GM19240 (cell line): ENCODE results near the gene CTNNBL1.
"Not testable (repeated sequence)": the region's sequence is repeated elsewhere in the genome, so short reads cannot be mapped to it uniquely, and the experiment has no call there.

Source experiments
- DNase-seq: peaks from one replicate; pipeline ENCODE4 v3.0.0; 2011; ENCODE audit warnings: low spot score; ENCODE audit not compliant: insufficient read length

CTNNBL1 gene, protein sequence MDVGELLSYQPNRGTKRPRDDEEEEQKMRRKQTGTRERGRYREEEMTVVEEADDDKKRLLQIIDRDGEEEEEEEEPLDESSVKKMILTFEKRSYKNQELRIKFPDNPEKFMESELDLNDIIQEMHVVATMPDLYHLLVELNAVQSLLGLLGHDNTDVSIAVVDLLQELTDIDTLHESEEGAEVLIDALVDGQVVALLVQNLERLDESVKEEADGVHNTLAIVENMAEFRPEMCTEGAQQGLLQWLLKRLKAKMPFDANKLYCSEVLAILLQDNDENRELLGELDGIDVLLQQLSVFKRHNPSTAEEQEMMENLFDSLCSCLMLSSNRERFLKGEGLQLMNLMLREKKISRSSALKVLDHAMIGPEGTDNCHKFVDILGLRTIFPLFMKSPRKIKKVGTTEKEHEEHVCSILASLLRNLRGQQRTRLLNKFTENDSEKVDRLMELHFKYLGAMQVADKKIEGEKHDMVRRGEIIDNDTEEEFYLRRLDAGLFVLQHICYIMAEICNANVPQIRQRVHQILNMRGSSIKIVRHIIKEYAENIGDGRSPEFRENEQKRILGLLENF

DNA sequence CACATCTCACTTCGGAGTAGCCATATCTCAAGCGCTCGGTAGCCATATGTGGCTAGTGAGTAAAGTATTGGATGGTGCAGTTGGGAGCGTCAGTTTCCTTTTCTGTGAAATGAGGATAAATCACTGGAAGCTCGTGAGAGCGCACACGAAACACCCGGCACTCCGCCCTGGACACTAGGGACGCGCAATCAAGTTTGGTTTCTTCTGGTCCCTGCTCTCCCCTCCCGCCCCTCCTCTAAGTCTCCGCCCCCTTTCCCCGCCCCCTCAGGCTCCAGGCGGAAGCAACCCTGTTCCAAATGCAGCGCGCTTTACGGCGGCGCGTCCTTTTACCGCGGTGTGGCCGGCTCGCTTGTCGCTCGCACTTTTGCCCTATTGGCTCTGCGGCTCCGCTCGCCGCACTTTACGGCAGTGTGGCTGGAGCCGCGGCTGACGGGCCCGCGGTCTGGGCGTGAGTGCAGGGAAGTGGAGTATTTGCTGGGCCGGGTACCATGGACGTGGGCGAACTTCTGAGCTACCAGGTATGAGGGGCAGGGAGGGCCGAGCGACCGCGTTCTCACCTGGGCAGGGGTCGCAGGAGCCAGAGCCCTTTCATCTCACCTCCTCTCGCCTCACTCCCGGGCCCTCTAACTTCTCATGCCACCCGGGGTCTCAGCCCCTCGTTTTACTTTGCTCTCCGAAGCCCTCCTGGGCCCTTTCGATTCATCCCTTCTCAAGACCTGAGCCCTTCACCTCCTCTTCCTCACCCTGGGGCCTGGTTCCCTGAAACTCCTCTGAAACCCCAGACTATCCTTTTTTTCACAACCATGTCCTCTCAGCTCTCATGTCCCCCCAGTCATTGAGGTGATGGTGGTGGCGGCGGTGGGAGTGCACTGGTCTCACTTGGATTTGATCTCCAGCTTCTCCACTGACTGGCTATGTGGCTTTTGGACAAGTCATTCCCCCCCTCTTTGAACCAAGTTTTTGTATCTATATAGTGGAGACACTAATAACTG is at the start of gene CTNNBL1:
Gene CTNNBL1, plus strand, starts transcription at position 396 of the 992 bp plus-strand sequence. Its CDS starts 93 bp downstream, at position 489.
- DNase-seq: peak; percentile 76

DNA sequence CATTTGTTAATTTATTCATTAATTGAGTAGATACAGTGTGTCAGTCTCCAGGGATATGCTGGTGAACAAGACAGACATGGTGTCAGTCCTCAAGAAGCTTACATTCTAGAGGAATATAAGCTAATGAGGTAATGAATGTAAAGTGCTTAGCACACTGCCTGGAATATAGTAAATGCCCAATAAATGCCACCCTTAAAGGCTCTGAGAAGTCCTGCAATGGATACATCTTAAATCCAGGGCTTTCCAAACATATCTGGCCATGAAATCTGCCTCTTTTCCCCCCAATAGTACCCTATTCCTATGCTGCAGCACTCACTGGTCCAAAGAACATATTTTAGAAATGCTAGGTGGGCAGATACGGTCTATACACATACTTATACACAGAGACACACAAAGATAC is 49.2 kb upstream of the CTNNBL1 start:
- DNase-seq: no peak

DNA sequence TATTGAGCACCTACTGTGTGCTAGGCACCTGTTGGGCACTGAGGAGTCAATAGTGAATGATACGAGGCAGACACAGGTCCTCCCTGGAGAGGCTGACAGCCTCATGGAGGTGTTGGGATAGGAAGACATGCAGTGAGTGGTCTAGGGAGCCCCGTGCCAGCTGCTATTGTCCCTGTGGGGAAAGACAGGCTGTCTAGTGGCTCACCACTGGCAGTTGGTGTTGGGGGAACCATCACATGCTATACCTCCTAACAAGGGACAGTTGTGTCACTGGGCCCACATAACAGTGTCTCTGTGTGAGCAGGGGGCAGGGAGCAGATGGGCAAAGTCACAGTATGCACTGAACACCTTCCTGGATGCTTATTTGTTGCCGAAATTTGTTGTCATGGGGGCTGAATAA is 45.9 kb upstream of the CTNNBL1 start:
- no peak for DNase-seq

DNA sequence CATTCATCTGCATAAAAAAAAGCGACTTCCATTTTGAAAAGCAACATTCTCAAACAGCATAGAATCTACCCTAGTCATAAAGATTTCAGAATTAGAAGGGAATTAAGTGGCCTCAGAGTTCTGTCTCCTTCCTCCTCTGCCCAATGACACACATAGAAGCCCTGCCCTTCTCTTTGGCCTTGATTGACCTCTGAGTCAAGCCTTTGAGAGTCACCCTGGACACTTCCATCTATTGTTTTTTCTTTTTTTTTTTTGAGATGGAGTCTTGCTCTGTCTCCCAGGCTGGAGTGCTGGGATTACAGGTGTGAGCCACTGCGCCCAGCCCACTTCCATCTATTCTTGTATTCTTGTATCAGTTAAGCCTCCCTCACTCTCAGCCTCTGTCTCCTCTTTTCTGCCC is 44.8 kb upstream of the CTNNBL1 start:
- DNase-seq: no peak

DNA sequence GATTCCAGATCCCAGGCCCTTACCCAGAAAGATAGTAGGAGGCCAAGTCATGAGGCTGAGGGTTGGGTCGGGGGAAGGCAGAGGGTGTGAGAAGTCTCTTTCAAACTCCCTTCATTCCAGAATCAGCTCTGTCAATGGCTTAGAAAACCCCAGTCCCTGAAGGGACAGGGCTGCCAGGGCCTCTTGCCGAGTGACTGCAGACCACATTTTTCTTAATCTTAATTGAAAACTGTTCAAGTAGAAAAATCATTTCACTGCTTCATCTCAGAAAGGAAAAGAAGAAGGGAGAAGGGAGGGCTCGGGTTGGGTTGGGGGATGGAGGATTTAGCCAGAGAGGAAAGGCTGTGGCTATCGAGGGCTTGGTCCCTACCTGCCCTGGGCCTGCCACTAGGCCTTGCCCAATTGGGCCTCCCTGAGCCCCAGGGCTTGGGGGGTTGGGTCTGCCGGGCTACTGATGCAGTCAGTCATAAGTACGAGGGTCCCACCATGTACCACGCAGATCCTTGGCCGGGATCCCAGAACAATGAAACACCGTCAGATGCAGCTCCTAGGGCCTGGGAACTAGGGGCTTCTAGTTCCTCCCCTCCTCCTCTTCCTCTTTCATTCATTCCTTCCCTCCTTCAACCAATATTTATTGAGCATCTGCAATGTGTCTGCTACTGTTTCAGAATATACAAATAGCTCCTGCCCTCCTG is 44.0 kb upstream of the CTNNBL1 start:
- no peak for DNase-seq

DNA sequence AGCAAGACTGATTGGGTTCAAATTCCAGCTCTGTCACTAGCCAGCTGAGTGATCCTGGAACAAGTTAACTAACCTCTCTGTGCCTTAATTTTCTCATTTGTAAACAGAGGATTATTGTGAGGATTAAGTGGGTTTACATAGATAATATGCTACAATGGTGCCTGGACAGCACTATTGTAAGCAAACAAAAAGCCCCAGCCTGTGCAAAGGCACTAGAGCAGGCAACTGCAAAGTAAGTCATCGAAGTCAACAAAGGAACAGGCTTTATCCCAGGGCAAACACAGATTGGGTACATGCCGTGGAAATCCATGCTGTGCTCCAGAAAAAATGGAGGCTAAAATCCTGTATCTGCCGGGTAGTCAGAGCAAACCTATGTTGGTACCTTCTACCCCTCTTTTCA is 43.2 kb upstream of the CTNNBL1 start:
- DNase-seq: no peak

DNA sequence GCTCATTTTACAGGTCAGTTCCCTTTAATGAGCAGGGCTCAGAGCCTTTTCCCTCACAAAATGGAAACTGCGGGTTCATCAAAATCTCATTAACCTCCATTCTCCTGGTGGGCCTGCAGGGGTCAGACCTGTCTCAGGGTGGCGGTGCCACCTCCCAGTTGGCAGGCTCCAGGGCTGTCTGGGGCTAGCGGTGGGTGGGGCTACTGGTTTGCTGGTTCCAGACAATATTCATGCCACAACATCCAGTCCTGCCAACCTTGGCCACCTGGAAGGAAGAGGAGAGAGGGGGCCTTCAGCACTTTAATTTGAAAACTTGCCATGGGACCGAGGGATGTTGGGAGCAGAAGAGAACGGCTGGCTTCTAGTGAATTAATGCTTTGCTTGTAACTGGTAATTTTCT is 41.9 kb upstream of the CTNNBL1 start:
- peak; percentile 12 for DNase-seq

DNA sequence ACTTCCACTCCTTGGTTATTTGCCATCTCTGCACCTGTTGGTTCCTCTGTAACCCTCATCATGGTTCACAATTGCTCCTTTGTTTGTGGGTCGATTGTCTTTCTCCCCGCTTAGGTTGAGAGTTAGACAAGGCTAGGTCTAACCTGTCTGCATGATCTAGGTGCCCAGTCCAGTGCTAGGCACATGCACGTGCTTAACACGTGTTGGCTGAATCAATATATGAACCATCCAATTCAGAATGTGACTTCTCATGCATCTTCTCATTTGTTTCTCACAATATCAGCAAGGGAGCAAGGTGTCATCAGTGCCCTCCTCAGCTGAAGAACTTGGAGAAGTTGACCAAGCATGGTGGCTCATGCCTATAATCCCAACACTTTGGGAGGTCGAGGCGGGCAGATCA is 36.9 kb upstream of the CTNNBL1 start:
- no peak for DNase-seq

DNA sequence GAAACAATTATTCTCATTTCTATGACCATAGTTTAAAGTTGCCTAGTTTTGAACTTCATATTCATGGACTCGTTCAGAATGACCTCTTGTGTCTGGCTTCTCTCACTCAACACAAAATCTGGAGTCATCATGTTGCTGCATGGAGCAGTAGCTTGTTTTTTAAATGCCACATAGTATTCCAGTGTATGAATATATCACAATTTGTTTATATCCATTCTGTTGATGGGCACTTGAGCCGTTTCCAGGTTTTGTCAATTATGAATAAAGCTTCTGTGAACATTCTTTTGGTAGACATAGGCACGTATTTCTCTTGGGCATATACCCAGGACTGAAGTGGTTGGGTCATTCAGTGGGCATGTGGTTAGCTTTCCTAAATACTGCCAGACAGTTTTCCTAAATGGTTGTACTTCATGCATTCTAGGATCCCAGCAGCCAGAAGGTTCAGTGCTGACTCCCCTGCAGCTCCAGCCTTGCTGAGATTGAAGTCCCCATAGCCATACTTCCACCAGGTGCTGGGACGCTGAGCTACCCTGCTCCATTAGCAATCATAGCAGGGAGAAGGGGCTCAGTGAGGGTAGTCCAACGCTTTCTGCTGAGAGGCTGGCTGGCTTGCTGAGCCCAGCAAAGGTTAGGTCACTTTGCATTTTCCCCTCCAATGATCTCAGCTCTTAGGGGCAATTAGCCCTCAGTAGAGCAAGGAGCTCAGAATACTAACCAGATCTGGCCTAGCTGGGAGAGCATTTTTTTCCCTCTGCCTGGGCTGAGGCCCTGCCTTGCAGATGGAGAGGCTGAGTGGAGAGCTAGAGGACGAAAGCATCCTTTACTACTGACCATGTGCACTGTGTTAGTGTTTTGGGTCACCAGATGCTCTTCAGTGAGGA is 35.7 kb upstream of the CTNNBL1 start:
- no peak for DNase-seq

DNA sequence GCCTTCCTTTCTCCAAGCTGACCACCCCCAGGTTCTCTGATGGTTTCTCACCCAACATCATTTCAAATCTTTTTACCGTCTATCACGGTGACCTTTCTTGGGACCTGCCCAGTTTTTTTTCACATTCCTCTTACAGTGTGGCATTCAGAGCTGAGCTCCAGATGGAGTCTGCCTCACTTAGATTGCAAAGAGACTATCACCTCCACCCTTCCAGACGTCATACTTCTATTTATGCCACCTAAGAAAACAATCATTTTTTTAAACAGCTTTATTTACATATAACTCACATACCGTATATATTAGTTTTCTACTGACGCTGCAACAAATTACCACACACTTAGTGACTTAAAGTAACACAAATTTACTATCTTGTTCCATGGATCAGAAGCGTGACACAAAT is 32.3 kb upstream of the CTNNBL1 start:
- no peak for DNase-seq

DNA sequence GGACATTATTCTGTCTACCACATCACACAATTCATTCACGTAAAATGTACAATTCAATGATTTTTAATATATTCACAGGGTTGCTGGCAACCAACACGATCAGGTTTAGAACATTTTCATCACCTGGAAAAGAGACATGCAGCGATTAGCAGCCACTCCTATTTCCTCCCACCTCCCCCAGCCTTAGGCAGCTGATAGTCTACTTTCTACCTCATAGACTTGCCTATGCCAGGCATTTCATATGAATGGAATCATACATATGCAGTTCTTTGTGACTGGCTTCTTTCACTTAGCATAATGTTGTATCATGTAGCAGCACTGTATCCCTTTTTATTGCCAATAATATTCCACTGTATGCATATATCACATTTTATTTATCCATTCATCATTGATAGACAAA is 31.5 kb upstream of the CTNNBL1 start:
- DNase-seq: no peak

DNA sequence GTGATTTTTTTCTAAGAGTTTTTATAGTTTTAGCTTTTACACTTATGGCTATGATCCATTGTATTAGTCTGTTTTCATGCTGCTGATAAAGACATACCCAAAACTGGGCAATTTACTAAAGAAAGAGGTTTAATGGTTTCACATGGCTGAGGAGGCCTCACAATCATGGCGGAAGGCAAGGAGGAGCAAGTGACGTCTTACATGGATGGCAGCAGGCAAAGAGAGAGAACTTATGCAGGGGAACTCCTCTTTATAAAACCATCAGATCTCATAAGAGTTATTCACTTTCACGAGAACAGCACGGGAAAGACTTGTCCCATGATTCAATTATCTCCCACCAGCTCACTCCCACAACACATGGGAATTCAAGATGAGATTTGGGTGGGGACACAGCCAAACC is 29.2 kb upstream of the CTNNBL1 start:
- not testable (repeated sequence) for DNase-seq

DNA sequence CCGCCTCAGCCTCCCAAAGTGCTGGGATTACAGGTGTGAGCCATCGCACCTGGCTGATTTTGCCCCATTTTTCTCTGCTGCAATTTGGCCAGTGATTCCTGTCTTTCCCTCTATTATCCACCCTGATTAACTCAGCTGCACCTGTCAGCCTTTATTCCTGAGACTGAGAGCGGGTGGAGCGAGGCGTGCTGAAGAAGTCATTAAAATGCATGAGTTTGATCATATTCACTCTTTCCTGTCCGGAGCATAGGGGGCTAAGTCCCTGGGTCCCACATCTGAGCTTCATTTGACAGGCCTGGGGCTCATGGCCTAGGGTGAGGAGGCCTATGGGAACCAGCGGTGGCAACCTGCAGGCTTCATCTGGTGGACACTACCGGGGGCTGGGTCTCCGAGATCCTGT is 25.7 kb upstream of the CTNNBL1 start:
- DNase-seq: no peak

DNA sequence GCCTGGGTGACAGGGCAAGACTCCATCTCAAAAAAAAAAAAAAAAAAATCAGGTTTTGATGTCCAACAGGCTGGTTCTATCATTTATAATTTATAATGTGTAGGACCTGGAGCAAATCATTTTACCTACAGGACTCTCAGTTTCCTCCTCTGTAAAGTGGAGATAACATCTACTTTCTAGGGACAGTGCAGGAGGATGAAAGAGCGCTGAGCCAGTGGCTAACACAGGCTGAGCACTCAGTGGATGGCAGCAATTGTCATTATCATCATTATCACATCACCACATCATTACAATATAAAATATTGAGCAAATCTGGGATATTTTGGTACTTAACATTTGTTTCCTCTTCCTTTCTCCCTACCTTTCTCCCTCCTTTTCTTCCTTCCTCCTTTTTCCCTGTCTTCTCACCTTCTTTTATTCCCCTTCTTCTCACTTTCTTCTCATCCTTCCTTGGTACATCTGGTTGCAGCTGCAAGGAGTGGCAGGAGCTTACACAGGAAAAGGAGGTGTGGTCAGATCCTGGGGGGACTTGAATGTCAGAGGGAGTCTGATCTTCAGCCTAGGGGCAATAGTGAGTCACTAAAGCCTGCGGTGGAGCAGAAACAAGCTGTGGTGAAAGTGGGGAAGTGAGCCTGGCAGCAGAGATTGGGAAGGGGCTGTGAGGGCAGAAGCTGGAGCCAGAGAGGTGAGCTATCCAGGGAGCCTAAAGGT is 24.6 kb upstream of the CTNNBL1 start:
- no peak for DNase-seq

DNA sequence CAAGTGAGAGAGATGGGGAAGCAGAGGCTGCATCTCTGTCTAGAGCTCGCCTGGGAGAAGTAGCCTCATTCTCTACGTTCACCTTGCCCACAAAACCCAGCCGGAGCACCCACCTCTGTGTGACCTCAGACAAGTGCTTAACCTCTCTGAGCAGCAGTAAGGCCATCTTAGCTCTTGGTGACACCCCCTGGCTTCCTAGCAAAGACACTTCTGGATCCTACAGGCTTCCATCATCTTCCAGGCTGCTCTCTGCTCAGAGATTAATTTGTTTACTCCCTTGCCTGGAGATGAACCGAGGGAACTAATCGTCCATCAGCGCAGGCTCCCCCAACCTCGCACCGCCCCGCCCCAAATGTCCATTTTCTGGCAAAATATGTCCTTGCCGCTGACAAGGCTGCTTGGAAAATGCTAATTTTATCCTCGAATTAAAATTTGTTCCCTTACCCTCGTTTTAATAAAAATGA is 24.0 kb upstream of the CTNNBL1 start:
- DNase-seq: no peak

DNA sequence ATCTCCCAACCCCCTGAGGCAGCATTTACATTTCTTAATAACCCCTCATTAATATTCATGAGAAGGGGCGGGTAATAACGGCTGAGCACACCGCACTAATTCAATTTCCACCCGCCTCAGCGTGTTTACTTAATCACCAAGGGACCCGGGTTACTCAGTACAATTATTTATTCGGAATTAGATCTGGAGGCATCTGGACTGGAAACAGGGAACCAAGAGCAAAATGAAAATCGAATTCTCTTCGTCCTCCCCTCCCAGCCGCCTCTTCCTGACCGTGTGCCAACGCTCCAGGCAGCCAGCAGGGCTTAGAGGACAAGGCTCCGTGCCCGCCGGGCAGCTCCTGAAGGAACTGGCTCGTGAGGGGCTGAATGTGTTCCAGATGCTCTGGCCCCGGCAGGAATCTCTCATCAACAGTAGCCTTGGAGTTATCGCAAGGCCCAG is 23.5 kb upstream of the CTNNBL1 start:
- no peak for DNase-seq

DNA sequence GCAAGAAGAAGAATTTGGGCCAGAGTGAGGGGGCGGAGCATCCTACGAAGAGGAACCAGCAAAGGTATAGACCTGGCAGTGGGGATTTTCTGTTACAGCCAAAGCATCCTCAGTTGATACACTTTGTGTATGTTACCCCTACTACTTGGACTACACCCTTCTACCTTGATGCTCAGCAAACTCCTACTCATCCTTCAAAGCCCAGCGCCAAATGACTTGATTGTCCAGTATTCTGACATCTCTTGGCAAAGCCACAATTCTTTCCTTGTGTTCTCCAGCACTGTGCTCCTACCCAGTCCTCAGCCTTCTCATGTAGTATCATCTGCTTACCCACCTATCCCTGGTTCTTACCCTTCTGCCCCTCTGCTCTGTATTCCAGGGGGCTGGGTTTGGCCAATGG is 21.7 kb upstream of the CTNNBL1 start:
- no peak for DNase-seq

DNA sequence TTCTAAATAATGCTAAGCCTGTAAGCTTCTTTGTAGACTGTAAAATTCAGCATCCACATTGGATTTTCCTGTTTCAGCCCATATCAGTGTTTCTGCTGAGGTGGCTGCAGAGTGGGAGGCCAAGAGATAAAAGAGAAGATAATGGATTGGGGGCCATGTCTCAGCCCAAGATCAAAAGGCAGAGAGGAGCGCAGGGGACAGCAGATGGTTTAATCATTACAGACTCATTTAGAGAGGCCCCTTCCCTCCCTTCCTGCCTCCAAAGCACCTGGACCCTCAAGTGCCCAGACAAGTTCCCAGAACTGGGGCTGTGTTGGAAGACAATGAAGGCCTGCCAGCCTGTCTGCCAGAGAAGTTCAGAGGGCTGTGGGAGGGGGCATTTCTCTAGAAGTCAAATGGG is 20.4 kb upstream of the CTNNBL1 start:
- no peak for DNase-seq

DNA sequence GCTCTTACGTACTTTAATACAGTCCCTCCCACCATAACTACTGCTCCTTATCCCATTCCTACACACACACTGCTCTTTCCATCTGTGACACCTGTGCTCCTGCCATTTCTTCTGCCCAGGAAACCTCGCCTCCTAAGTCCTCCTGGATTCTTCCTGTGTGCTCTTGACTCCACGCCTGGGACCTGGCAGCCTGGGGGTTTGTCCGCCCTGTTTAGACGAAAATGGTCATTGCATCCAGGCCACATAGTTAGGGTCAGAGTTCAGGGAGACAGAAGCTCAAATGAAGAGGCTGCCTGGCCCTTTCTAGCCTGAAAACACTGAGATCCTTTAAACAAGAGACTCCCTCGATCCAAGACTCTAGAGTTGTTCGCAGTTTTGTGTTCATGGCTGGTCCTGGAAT is 17.4 kb upstream of the CTNNBL1 start:
- DNase-seq: no peak
